HG03135 (cell line): ENCODE results near the gene UXT.
"Not testable (repeated sequence)": the region's sequence is repeated elsewhere in the genome, so short reads cannot be mapped to it uniquely, and the experiment has no call there.

Source experiments
- ATAC-seq: cut with Tn5 transposase; IDR thresholded peaks from one replicate; pipeline ENCODE4 v1.9.1; 2021; ENCODE audit warnings: mild to moderate bottlenecking, moderate library complexity; ENCODE audit not compliant: unreplicated experiment

The UXT gene, protein sequence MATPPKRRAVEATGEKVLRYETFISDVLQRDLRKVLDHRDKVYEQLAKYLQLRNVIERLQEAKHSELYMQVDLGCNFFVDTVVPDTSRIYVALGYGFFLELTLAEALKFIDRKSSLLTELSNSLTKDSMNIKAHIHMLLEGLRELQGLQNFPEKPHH

DNA sequence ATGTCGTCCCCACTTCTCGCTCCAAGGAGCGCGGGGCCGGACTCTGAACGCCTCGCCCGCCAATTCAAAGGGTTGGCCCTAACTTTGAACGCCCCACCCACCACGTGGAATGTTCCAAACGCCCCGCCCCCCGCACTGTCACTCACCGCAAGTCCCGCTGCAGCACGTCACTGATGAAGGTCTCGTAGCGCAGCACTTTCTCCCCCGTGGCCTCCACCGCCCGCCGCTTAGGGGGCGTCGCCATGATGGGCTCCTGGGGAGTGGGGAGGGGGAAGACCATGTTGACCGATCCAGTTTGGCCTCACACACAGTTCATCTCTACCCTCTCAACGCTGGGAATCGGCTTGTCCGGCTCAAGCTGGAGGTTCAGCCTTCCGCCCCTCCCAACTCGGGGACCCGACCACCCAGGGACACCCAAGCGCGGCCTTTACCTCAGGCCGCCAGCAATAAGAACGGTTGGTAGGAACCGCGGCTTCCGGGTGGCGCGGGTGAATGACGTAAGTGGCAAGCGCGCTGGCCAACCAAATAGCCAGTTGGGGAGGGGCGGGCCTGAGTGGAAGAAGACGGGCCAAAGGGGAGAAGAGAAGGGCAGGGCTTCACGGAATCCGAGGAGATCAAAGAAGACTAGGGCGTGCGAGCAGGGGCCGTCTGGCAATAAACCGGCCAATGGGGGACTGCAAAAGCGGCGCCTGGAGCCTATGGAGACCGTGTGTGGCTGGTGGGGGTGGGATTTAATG lies at the start of gene UXT:
Gene UXT, minus strand, starts transcription at position 497 of the 737 bp plus-strand sequence. Its CDS starts 253 bp downstream, at position 244.
- peak; percentile 78 for ATAC-seq

DNA sequence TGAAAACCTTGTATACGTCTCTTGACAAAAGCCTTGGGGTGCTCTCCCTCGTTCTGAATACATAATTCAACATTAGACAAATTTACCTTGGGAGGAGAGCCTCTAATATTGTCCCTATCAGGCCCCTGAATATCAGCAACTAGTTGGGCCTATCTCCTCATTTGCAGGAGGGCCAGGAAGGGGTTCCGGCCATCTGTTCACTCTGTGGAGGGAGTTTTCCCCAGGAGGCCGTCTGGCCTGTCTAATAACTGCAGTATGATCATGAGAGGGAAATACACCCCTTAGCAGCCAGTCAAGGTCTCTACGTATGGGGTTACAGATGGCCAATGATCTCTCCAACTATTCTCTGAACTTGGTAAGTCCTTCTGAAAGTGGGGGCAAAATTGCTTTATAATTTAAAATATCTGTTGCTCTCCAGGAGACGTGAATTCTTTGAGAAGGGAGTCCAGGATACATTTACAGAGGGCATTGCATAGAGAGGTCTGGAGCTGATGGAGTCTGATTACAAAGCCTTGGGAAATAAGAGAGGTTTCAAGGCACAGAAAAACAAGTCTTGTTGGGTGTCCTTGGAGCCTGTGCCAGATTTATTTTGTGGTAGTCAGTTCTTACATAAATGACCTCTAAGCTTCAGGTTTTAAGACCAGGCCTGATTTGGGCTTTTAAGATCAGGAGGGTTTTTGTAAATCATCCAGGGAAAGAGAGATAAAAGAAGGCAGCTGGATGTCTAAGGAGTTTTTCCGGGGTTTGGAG lies 48.2 kb upstream of the UXT start:
- ATAC-seq: no peak

DNA sequence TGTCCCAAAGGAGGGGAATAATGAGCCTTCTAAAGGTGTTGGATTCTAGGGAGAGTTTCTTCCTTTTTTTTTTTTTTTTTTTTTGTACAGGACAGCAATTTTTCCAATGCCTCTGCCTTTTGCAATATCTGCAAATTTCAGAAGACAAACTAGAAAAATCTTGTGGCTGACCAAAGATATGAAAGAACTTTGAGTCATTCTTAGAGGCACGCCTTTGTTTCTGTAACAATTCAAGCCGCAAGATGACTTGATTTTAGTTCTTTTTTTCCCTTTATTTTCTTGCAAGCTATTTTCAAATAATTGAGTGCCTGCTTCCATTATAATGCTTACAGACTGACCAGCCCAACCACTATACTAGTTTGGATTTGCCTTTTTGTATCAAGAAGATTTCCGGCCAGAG lies 47.6 kb upstream of the UXT start:
- ATAC-seq: no peak

DNA sequence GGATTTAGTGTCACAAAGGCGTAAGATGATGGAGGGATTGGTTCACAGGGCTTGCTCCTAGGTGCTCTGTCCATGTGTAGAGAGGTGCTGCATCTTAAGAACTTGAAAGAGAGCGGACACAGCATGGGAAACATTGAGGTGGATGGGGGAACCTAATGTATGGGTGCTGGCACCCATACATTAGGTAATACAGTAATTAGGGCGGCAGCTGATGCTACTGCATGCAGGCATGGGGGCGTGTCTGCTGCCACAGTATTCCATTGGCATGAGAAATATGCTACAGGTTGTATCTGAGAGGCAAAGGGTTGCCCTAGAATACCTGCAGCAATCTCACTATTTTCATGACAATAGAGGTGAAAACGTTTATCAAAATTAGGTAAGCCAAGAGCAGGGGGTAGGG lies 45.8 kb upstream of the UXT start:
- no peak for ATAC-seq

DNA sequence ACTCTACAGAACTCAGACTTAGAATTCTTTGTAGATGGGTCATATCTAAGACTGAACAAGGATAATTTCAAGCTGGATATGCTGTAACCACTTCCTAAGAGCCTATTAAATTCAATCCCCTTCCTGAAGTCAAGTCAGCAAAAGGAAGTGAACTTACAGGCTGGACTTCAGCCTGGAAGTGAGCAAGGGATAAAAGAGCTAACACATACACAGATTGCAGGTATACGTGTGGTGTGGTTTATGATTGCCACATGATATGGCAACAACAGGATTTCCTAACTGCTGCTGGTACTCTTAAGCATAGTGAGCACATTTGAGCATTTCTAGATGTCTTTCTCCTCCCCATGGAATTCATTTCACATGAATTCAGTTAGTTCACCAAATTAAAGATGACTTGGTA lies 38.2 kb upstream of the UXT start:
- ATAC-seq: no peak

DNA sequence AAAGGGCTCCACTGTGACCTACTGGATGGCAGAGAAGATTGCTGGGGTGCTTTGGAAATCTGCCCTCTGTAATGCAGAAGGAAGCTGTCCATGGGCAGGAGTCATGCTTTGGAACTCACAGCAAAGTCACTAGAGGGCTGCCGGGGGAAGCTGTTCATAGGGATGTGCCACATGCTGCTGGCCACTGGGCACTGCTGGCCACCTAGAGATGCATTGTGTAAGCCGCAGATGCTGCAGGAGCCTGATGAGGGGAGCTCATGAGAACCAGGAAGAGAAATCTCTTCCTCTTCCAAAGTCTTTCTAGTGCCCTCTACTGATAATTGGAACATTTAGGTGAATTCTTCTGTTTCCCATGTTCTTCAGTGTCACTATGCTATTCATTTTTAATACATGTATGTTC lies 31.2 kb upstream of the UXT start:
- no peak for ATAC-seq

DNA sequence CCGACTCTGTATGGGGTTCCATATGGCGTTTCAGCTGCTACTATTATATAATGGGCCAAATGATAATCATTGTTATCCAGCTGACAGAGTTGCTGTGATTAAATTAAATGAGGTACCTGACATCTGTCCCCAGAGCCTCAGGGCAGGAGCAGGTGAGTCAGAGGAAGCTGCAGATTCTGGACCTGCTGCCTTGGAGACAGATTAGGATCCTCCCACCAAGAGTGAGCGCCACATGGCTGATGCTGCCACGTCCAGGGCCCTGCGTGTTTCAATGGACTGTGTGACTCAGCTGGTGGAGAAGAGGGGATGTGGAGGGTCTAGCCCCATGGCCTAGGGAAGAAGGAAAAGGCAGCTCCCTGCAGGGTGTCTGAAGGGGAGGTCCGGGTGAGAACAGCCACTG lies 28.3 kb upstream of the UXT start:
- no peak for ATAC-seq

DNA sequence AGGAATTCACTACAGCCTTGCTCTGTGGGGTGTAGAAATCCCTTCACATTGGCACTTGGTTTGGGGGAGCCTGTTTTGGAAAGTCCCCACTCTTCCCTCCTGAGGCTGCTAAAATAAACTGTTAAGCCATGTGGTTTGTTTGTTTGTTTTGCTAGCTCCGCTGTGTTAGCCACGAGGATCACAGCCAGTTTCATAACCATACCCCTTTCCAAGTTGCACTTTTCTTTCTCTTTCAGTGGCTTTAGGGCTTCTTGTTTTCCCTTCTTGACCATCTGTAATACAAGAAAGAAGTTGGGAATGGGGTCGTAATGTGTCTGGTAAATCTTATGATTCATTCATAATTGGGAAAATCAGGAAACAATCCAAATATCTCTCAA lies 24.8 kb upstream of the UXT start:
- no peak for ATAC-seq

DNA sequence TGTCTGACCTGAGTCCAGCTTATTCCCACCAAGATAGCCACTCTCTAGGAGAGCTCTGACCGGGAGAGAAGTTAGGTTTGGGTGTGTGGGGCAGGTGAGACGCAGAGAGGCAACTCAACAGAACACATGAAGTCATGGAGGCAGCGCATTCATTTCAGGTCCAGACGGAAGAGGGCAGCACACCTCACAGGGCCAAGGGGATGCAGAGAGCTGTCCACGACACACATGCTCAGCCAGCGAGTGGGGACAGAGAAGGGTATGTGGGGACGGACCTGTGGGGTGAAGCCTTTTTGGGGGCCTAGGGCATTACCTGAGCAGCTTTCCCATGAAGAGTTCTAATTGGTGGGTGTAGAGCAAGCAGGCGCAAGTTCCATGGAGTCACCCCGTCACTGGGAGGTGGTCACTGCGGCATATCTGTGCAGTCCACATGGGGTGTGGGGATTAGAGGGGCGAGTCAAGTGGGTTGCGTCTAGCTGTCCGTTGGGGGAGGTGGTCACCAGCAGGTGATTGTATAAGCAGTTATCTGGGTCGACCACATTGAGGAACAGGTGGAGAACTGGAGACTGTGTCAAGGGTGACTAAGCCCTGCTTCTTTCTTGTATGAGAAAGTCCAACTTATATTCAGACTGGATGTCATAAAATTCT lies 24.3 kb upstream of the UXT start:
- ATAC-seq: no peak

DNA sequence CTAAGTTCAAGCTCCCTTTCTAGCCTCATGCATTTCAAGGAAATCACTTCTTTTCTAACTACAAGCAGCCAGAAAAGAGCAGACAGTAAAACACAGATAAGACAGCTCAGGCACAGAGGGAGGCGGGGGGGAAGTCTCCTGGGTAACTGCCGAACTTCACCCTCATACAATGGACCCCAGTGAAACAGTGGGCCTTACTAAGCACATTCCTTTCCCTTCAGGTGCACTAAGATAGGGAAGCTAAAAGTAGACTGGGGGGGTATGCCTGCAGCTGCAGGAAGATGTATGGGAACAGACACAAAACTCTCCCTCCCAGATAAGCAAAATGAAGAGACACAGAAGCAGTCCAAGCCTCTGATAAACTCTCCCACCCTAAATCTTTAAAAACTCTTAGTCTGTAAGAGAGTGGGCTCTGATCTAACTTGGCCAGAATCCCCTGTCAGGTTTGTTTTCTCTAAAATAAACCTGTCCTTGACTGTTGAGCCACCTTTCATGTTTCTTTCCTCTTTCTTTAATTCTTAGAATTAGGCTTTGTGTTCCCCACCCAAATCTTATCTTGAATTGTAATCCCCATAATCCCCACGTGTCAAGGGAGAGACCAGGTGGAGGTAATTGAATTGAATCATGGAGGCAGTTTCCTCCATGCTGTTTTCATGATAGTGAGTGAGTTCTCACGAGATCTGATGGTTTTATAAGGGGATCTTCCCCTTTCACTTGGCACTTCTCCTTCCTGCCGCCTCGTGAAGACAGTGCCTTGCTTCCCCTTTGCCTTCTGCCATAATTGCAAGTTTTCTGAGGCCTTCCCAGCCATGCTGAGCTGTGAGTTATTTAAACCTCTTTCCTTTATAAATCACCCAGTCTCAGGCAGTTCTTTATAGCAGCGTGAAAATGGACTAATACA lies 17.2 kb upstream of the UXT start:
- not testable (repeated sequence) for ATAC-seq

DNA sequence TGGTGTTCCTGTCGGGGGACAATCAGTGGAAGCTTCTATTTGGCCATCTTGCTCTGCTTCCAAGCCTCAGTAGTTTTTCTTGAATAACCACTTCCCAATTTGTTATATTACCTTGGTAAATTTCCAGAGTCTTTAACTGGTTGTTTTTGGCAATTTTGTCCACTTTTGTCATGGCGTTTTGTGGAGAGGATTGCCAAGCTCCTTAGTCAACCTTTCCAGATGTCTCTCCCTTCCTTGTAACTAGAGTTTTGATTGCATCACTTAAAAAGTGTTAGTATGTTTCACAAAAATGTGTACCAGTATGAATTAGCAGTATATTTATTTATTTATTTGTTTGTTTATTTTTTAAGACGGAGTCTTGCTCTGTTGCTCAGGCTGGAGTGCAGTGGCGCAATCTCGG lies 15.8 kb upstream of the UXT start:
- no peak for ATAC-seq

DNA sequence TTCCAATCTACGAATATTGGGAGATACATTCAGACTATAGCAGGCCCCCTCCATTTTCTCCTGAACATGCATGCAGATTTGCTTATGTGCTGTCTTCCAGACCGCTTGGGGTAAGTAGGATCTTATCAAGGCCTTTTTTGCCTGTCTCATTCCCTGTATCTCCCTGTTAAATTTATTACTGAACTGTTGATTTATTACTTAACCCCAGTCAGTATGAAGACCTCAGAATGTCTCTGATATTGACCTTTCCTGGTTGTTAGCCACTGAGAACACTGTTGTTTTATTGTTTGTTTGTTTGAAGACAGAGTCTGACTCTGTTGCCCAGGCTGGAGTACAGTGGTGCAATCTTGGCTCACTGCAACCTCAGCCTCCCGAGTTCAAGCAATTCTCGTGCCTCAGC lies 6.8 kb upstream of the UXT start:
- ATAC-seq: not testable (repeated sequence)

DNA sequence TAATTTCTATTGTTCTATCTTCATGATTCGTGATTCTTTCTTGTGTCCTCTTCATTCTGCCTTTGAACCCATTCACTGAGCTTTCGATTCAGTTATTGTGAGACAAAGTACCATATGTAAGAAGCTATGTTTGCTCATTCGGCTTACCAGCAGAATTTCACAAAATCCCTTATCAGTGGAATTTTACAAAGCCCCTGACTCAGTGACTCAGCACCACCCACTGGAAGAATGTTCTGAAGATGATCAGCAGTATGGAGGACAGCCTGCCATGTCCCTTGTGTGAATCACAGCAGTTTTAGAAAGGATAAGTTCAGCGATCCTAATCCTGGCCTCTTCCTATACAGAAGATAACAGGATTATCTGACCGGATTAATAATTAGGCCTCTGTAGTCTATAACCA lies 5.8 kb upstream of the UXT start:
- no peak for ATAC-seq

DNA sequence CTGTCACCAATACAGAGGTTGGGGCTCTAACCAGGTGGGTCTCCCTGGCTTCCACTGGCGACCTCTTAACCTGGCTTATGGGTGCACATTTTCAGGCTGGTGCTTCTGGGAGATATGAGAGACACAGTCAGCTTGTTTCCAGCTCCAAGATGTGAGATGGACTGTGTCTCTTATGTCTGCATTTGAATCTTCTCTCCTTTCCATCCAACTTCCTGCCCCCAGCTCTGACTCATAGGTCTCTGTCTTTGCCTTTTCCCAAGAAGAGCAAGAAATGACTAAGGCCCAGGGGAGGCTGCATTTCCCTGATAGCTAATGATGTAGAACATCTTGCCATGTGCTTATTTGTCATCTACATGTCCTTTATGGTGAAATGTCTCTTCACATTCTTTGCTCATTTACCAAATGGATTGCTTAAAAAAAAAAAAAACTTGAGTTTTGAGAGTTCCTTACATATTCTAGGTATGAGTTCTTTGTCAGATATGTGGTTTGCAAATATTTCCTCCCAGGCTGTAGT lies 3.2 kb upstream of the UXT start:
- no peak for ATAC-seq

DNA sequence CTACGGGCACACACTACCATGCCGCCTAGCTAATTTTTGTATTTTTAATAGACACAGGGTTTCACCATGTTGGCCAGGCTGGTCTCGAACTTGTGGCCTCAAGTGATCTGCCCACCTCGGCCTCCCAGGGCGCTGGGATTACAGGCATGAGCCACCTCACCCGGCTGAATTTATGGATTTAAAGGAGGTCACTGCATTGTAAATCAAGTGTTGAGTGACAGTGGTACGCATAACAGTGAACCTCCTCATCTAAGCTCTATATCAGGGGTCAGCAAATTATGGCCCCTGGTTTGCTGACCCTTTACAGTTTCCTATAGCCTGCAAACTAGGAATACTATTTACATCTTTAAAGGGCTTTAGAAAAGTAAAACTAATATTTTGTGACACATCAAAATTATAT lies 2.6 kb upstream of the UXT start:
- ATAC-seq: no peak

DNA sequence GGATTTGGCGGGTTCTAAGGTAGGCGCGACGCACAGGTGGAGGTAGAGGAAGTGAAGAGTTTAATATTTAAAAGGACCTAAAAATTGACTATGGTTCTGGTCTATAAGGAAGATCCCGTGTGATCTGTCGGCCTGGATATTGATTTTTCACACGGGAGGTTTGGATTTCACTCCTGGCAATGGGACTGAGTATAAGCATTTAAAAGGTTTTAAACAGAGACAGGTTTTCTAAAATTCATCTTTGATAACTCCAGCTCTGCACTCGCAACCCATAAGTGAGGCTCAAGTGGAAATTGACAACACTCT lies 394 bp upstream of the UXT start:
- no peak for ATAC-seq

DNA sequence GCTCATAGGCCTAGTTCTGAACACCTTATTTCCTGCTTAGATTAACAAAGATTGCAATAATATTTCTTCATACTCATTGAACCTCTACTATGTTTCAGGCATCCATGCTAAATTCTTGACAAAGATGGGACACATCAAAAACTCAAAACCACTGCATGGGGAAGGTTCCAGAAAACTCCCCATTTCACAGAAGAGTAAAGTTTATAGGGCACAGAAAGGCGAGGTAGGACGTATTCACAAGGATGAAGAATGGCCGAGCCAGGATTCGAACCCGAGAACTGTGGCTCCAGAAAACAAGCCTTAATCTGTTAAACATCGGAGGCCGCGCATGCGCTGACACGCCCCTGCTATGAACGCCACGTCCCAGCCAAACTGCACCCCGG lies 688 bp downstream of the UXT start:
- no peak for ATAC-seq

DNA sequence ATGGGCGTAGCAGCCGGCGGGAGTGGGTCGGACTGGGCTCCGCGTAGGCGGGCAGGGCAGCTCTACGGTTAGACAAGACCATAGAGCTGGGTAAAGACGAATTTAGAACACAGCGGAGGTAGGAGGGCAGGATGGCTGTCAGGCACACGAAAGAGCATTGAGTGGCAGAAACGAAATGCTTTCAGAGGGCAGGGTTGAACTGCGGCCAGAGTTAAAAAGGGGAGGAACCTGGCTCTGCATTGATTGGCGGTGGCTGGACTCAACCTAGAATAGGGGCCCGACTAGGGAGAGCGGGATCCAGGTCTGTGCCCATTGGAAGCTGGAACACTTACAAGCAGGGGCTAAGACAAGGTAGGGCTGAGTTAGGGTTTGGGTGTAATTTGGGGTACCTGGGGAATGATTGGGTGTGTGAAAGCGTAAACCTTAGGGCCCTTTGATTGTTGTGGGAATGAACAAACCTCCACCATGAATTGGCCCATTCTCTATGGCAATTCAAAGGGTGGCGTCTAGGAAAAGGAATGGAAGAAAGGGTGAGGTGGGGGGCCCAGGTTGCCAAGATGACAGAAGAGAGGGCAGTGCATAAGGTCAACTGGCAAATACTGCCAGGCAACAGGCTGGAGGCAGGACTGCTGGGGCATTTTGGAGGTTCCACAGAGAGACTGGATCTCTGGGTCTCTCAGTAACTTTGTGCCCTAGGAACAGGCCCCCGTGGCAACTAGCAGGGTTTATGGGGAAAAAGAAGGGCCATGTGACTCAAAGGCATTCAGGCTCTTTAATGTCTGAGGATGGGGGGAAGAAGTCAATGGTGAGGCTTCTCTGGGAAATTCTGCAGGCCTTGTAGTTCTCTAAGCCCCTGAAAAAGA lies 7.7 kb downstream of the UXT start:
- ATAC-seq: no peak

DNA sequence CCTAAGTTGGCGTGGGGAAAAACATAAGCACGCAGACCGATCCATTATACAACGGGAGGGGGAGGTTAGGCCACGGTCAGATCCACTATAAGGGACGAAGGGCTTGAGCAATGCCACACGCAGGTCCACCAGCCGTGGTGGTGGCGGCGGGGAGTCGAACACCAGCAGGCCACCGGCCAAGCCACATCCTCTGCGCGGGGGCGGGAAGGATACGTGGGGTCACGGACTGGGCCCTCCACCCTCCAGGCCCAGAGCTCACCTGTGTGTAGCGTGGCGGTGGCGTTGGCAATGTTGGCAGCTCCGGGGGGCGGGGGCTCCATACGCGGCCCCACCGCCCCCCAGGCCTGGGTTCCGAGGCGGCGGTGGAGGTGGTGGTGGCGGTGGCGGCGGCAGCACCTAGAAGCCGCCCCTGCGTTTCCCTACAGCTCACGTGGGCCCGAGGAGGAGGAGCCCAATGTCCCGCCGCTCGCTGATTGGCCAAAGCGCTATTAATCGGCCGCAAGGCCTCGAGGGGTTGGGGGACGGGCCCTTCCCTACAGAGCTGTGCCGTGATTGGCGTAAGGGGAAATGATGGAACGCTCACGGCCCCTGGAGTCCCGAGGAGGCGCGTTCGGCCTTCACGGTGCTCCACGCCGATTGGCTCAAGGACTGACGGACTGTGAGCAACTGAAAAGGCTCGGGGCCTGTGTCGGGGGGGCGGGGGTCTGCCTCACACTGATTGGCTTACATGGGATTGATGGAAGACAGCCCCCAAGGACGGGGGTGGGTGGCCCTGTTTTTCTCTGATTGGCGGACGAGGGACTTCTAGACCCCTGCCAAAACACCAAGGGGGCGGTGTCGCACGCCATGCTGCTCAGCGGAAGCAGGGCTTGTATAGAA lies 8.6 kb downstream of the UXT start, which contains the start of gene ELK1:
Gene ELK1, minus strand, starts transcription at position 400 of the 879 bp plus-strand sequence. CDS start 9,122 bp downstream, outside the sequence.
- peak; percentile 91 for ATAC-seq
